HUES6 (cell line): ENCODE results near the gene ZSCAN5A.
"Not testable (repeated sequence)": the region's sequence is repeated elsewhere in the genome, so short reads cannot be mapped to it uniquely, and the experiment has no call there.

Experiments used
- H3K27ac ChIP-seq: 2 replicates; pipeline ENCODE4 v1.7.0; 2013; ENCODE audit warnings: low read depth, mild to moderate bottlenecking, low read length, inconsistent platforms
- H3K27me3 ChIP-seq: 2 replicates; pipeline ENCODE4 v1.6.1; 2013; ENCODE audit warnings: low read length; ENCODE audit not compliant: control insufficient read depth, insufficient read depth
- H3K36me3 ChIP-seq: 2 replicates; pipeline ENCODE4 v1.6.1; 2013; ENCODE audit warnings: low read length; ENCODE audit not compliant: control insufficient read depth, insufficient read depth
- H3K4me1 ChIP-seq: 2 replicates; pipeline ENCODE4 v1.6.1; 2013; ENCODE audit warnings: low read length; ENCODE audit not compliant: control insufficient read depth, insufficient read depth
- H3K4me3 ChIP-seq: 2 replicates; pipeline ENCODE4 v1.5.1; 2013; ENCODE audit warnings: low read depth, low read length
- H3K9ac ChIP-seq: one replicate; pipeline ENCODE4 v1.6.1; 2013; ENCODE audit warnings: mild to moderate bottlenecking, low read length
- H3K9me3 ChIP-seq: 2 replicates; pipeline ENCODE4 v1.6.1; 2013; ENCODE audit warnings: low read depth, low read length; ENCODE audit not compliant: control insufficient read depth, insufficient read depth

ZSCAN5A gene

GRCh38 chr19:56248736-56249338, 65.8 kb downstream of the ZSCAN5A start:
- not testable (repeated sequence) for H3K27ac ChIP-seq, H3K36me3 ChIP-seq, H3K9ac ChIP-seq, H3K9me3 ChIP-seq, H3K4me1 ChIP-seq, H3K27me3 ChIP-seq, H3K4me3 ChIP-seq

GRCh38 chr19:56245764-56246163, 68.9 kb downstream of the ZSCAN5A start:
- H3K9me3 ChIP-seq, H3K27ac ChIP-seq, H3K36me3 ChIP-seq, H3K4me1 ChIP-seq, H3K9ac ChIP-seq, H3K4me3 ChIP-seq, H3K27me3 ChIP-seq: not testable (repeated sequence)

DNA sequence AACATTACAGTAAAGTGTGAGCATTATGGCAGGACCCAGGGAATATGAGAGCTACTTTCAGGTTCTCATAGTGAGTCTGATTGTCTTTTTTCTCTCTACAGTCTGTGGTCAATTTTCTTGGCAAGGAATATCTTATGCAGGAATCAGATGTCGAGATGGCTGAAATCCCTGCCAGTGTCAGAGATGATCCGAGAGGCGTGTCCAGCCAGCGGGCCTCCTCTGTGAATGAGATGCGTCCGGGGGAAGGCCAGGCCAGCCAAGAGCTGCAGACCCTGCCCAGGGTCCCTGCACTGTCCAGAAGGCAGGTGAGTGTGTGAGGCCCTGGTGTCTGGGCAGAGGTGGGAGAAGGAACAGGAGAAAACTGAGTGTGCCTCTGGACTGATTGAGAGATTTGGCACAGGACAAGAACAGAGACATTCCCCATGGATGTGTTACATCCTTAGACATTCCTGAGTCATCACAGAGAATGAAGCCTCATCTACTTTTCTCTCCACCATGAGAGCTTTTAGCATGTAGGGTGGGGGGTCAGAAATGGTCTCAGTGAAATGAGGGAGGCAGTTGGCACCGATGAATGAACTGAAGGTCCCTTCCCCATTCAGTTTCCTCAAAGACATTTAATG, 69.4 kb downstream of the ZSCAN5A start:
- Histone ChIP-seq H3K4me3 (no peak overlapping the region), H3K9me3 (no peaks in the 10 kb centered on the region), H3K27ac (no peak overlapping the region), H3K4me1 (no peaks in the 10 kb centered on the region), H3K9ac (no peak overlapping the region), H3K36me3 (no peaks in the 10 kb centered on the region), H3K27me3 (no peaks in the 10 kb centered on the region)

- Histone ChIP-seq H3K4me1 (no peaks in the 10 kb centered on the region), H3K9ac (no peak overlapping the region), H3K27me3 (no peaks in the 10 kb centered on the region), H3K4me3 (no peak overlapping the region), H3K36me3 (no peaks in the 10 kb centered on the region), H3K9me3 (no peaks in the 10 kb centered on the region), H3K27ac (no peak overlapping the region)
Observed at GRCh38 chr19:56223481-56223880, 91.2 kb downstream of the ZSCAN5A start.

DNA sequence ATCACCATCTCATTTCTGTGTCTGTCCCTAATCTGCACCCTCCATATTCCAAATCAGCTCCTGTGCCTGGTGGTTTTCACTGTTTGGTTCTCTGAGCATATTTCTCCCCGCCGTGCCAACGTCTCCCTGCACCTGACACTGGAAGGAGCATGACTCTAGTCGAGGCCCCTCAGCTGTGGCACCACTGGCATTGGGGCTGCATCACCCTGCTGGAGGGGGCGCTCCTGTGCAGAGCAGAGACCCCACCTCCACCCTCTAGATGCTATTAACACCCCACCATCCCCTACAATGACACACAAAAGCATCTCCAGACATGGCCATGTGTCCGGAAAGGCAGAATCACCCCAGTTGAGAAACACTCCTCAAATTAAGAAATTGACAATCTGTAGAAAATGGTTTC, 91.7 kb downstream of the ZSCAN5A start:
- H3K4me3 ChIP-seq = no peak overlapping the region
- no peak overlapping the region for H3K9ac ChIP-seq
- H3K27me3 ChIP-seq = no peaks in the 10 kb centered on the region
- H3K4me1 ChIP-seq = no peaks in the 10 kb centered on the region
- H3K36me3 ChIP-seq = no peaks in the 10 kb centered on the region
- H3K9me3 ChIP-seq = no peaks in the 10 kb centered on the region
- no peak overlapping the region for H3K27ac ChIP-seq

DNA sequence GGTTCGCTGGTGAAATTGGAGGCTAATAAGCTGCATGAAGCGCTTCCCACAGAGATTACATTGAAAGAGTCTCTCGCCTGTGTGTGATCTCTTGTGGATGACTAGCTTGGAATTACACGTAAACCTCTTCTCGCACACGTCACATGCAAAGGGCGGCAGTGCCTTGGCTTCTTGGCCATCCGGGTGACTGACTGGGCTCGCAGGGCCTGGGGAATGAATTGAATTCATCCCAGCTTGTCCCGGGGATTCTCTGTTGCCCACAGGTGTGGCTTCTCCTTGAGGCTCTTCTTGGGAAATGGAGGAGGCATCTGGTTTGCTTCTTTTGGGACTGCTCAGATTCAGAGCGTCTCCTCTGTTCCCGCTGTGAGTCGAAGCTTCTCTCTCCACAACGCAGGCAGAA, 92.8 kb downstream of the ZSCAN5A start:
- Histone ChIP-seq H3K4me1 (peaks cover 6% of the 10 kb centered on the region), H3K4me3 (no peak overlapping the region), H3K36me3 (no peaks in the 10 kb centered on the region), H3K9ac (no peak overlapping the region), H3K27ac (no peak overlapping the region), H3K27me3 (no peaks in the 10 kb centered on the region), H3K9me3 (no peaks in the 10 kb centered on the region)

GRCh38 chr19:56221442-56221841, 93.2 kb downstream of the ZSCAN5A start:
- H3K27me3 ChIP-seq, H3K27ac ChIP-seq, H3K36me3 ChIP-seq, H3K4me1 ChIP-seq, H3K4me3 ChIP-seq, H3K9me3 ChIP-seq, H3K9ac ChIP-seq: not testable (repeated sequence)

- Histone ChIP-seq H3K27ac (no peak overlapping the region), H3K9ac (no peak overlapping the region), H3K36me3 (no peaks in the 10 kb centered on the region), H3K27me3 (no peaks in the 10 kb centered on the region), H3K4me1 (peaks cover 8% of the 10 kb centered on the region), H3K4me3 (no peak overlapping the region), H3K9me3 (no peaks in the 10 kb centered on the region)
Observed at GRCh38 chr19:56218961-56219360, 95.7 kb downstream of the ZSCAN5A start.

- H3K9ac ChIP-seq = peak overlapping the region; percentile 47
- peak overlapping the region; percentile 47; the same call in 1 of the 2 replicates for H3K4me3 ChIP-seq
Observed at GRCh38 chr19:56217039-56217949, 97.3 kb downstream of the ZSCAN5A start.

DNA sequence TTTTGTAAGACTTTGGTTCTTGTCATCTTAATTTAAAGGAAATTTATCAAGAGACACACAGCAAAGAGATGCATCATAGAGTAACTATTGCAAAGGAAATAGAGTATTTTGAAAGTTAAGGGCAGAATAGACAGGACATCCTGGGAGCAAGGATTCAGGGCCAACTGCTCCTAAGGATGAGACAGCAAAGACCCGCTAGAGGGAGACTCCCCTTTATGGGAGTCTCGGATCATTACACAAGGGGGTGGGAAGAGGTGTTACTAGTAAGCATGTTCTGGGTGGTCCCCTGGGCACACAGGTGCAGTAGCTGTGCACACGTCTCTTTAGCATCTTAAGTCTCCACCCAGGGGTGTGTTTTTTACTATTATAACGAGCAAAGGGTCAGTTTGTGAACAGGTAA, 102.9 kb downstream of the ZSCAN5A start:
- Histone ChIP-seq H3K27me3 (no peaks in the 10 kb centered on the region), H3K4me3 (no peak overlapping the region), H3K36me3 (no peaks in the 10 kb centered on the region), H3K4me1 (peaks cover under 1% of the 10 kb centered on the region; the same call in 1 of the 2 replicates), H3K9me3 (no peaks in the 10 kb centered on the region), H3K9ac (no peak overlapping the region), H3K27ac (no peak overlapping the region)

More at GRCh38 chr19:56217039-56217949, 97.3 kb downstream of the ZSCAN5A start:
- peak overlapping the region; percentile 18; the same call in 1 of the 2 replicates for H3K27ac ChIP-seq
- H3K27me3 ChIP-seq = no peaks in the 10 kb centered on the region
- H3K4me1 ChIP-seq = peaks cover 8% of the 10 kb centered on the region
- H3K9me3 ChIP-seq = no peaks in the 10 kb centered on the region
- no peaks in the 10 kb centered on the region for H3K36me3 ChIP-seq

DNA sequence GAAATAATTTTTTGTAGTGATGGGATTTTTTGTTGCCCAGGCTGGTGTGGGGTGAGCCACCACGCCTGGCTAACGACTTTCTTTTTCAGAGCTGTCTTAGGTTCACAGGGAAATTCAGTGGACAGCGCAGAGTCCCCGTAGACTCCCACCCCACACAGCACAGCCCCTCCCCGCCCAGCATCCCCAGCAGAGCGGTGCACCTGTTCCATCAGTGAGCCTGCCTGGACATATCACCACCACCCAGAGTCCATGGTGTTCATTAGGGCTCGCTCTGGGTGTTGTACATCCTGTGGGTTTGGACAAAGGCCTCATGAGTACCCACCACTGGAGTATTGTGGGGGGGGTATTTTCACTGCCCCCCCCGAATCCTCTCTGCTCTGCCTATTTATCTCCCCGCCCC, 104.6 kb downstream of the ZSCAN5A start:
- H3K4me1 ChIP-seq, H3K4me3 ChIP-seq, H3K9me3 ChIP-seq, H3K27ac ChIP-seq, H3K9ac ChIP-seq, H3K27me3 ChIP-seq, H3K36me3 ChIP-seq: not testable (repeated sequence)
